Stimulated activated CD8-positive, alpha-beta memory T cell treated with anti-CD3 and anti-CD28 coated beads, Interleukin-2, amount 100 ng/mL, for 48 hours (primary cell): ENCODE data around the gene SATB2.

Source experiments
- DNase-seq, 2 donors: peaks; one replicate each; pipeline ENCODE4 v3.0.0-alpha.2; 2020; ENCODE audit warnings: low read depth in 2 of 2

SATB2 gene

GRCh38 chr2:199405241-199405640 lies 52.5 kb downstream of the SATB2 start:
- DNase-seq, result no peak

DNA sequence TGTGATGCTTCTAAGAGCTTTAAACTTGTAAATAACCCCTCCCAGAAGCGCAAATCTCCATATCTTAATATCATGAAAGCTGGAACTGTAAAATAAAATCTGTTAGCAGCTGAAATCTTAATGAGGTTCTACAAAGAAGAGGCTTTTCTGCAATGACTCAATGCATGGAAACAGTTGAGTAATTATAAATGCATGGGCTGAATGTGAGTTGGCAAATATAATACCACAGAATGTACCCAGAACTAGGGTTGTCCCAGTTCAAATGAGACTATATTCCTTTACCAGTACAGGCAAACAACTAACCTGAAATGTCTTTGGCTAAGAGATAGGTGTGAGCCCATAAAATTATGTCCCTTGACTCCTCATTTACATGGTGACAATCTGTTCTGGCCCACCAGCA lies 52.9 kb downstream of the SATB2 start:
- DNase-seq, result no peak

GRCh38 chr2:199395311-199395710 lies 62.4 kb downstream of the SATB2 start:
- no peak for DNase-seq

- DNase-seq, result no peak
These were observed 65.4 kb downstream of the SATB2 start for GRCh38 chr2:199392363-199392762.

GRCh38 chr2:199388728-199389268 lies 68.9 kb downstream of the SATB2 start:
- DNase-seq, result no peak

DNA sequence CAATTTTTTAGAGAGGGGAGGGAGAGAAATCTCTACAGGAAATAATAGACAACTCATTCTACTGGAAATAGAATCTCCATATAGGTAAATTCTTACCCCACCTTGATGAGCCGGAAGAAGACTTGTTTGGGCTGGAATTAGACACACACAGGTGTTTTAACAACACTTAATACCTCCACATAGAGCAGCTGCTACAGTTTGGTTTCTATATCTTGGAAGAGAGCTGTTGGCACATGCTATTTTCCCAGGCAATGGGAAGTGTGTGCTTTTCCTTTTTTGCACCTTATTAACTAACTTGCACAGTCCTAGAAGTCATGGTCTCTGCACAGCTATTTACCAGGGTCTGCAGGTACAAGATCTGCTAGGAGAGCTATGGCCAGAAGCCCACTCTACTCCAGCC lies 73.7 kb downstream of the SATB2 start:
- DNase-seq, result no peak

DNA sequence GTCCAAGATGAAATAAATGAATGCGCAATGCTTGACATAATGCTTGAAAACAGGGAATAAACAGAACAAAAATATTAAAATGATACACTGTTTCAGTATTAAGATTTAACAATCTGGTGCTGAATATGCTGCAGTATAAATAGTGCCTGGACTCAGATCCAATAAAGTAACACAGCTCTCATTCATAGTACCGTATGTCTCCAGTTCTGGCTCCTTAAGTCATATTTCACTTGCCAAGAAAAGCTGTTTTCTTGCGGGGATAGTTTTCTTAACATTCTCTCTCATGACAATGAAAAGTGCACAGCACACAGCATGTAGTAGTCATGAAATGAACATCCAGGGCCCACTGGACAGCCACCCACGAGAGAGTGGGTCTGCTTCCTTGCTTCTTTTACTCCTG lies 74.7 kb downstream of the SATB2 start:
- DNase-seq, result no peak

- no peak for DNase-seq
These were observed 75.6 kb downstream of the SATB2 start for GRCh38 chr2:199382091-199382490.

GRCh38 chr2:199381531-199381930 lies 76.2 kb downstream of the SATB2 start:
- DNase-seq, result no peak

DNA sequence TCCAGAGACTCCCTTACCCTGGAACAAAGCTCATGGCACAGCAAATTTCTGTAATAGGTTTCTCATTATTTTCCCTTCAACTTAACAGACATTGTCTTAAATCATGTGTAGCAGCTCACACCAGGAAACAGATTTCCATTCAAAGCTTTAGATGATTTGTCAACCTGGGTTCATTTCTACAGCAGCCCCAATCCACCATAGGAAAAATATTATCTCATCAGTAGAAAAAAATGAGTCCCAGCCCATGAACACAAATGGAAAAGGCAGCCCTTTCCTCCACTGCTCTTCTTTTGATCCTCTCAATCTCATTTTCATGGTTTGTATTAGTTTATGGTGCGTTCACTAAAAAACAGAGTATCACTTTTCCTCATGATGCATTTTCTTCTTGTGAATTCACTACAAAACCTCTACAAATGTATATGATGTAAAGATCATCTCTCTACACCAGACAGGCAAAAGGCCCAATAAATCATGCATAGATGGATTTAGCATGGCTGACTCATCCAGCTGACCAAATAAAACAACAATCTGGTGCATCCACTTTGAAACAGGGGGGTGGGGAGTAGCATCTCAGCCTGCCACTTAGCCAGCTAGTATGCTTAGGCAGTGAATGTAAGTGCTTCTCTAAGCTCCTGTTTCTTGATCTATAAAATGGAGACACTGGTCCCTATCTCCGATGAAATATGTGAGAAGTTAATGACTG lies 78.6 kb downstream of the SATB2 start:
- no peak for DNase-seq

DNA sequence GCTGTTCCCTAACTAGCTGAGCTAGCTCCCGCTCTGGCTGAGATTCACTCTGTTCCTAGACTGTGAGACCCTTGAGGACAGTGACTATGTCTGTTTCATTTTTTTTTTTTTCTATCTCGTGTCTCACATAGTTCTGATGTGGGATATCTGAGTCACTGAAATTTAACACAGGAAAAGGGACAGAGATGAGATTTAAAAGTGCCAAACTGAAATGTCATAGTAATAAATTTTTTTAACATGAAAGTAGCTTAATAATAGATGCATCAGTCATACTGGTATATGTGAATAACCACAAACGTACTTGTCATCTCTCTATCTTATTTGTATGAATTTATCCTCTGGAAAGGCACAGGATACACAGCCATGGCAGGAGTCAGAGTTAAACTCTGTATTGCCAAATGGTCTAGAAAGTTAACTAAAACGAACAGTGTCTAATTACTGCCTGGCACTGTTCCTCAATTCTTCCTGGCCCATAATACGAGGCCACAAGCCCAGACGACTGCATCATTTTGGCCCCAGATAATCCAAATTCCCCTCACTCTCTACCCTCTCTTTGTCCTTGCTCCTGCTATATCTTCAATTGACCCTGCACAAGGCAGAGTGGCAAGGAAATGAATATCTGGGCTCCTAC lies 87.5 kb downstream of the SATB2 start:
- DNase-seq, result no peak

DNA sequence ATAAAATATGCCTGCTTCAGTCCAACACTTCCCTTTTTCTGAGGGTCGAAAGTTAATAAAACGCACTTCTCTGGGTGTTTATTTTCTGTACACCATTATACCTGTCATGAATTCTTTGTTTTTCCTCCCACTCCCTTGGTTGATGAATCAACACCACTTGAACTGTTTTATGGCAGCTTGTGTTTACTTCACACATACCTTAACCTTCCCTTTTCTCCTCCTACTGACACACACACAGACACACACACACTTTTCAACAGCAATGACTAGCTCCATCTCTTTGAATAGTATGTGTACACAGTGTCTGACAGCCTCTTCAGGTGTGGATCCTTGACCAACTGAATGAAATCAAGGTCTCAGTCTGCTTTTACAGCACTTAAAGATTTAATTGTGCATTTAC lies 91.3 kb downstream of the SATB2 start:
- no peak for DNase-seq

DNA sequence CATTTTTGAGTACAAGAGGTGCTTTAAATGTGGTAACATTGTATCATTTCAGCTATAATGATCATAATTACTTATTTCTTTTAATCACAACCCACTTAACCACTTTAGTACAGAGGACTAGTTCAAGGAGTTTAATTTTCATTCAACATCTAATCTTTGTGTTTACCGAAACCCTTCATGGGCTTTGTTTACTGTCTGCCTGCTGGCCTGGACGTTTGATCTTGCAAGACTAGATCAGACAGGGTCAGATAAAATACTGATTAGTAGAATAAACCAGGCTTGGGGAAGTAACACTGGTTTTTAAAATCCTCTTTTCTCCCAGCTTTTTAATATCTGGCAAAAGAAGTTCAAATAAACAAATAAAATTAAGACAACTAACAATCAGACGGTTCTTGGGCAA lies 93.6 kb downstream of the SATB2 start:
- no peak for DNase-seq

DNA sequence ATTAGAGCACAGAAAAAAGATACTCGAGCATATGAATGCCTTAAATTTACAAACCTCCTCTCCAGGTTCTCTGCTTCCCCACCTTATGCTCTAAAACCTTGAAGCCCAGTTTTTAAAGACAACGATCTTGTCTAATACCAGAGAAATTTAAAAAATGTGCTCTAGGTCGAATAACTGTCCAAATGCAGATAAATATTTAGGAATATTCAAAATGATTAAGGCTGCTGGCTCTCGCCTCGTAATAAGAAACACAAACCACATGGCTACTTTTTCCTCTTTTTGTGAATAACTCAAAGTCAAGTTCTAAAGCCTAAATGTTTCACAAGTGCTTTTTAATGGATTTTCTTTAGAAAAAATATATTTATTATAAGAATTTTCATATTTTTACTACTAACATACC lies 101.3 kb downstream of the SATB2 start:
- no peak for DNase-seq

GRCh38 chr2:199348871-199349270 lies 108.9 kb downstream of the SATB2 start:
- no peak for DNase-seq

- no peak for DNase-seq
These were observed 113.7 kb downstream of the SATB2 start for GRCh38 chr2:199344012-199344411.

GRCh38 chr2:199342334-199342733 lies 115.4 kb downstream of the SATB2 start:
- no peak for DNase-seq

- DNase-seq, result no peak
These were observed 116.6 kb downstream of the SATB2 start for GRCh38 chr2:199341123-199341522.

- no peak for DNase-seq
These were observed 117.7 kb downstream of the SATB2 start for GRCh38 chr2:199339891-199340605.

- DNase-seq, result no peak
These were observed 121.2 kb downstream of the SATB2 start for GRCh38 chr2:199336546-199336945.

DNA sequence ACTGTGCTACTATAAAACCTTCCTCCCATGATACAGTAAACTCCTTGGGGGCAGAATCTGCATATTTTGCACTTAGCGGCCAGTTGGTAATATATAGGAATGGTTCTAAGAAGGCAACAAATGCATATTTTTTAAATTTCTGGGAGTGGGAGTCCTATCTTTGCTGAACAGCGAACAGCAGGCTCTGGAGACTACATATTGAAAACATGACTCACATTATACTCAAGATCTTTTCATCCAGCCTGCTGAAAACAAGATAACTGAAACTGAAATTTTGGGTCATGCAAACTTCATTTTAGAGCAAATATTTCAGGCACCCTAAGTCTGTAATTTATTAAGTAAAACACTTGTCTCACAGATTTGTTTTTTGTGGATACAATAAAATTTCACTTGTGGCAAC lies 122.2 kb downstream of the SATB2 start:
- no peak for DNase-seq

DNA sequence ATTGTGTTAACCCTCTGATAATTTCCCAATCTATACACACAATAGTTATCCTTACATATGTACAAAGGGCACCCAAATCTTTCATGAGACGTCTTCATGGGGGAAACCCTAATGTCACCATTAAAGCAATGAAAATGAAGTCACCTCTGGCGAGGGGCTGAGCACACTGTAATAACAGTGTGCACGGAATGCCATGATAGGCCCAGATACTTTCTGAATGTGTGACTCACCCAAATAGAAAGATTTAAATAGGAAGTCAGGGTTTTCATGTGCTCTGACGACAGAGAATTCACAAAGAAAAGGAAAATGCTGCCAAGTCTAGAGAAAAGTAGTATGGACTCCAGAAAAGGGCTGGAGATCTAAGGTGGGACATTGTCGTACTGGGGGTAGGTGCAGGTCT lies 128.3 kb downstream of the SATB2 start:
- DNase-seq, result no peak

DNA sequence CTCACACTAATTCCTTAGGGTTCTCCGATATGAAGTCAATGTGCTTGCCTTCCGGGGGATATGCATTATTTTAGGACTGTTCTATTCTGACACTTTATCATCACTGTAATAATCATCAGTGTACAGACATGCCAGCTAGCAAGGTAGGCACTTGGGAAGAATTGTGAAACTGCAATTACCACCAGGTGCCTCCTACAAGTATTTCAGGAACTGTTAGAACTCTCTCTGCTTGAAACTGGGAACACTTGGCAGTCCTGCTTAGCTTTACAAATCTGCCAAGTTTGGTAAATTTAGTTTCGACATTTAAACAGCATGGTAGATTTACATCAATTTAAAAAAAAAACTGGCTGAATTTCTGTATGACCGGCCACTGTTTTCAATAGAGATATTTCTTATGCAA lies 128.7 kb downstream of the SATB2 start:
- no peak for DNase-seq
